Esophagus muscularis mucosa (tissue), 4 donors: ENCODE data around the gene GPX8. TPM values are rescaled to one million over a fixed set of nuclear protein-coding genes. Genes with fewer than 3 reads are reported as not detected.

Experiments
- DNase-seq: peaks from one replicate; pipeline ENCODE4 v3.0.0-alpha.2; 2017; ENCODE audit errors: extremely low spot score
- H3K27ac ChIP-seq, 4 donors: fragments of 200-600 bp; sonication (generic); replicated peaks in 1 of 4; 1 replicate in 3 of 4; 2 replicates in 1 of 4; pipeline ENCODE4 v1.5.1; 2016 to 2019; ENCODE audit warnings: mild to moderate bottlenecking in 1 of 4
- H3K27me3 ChIP-seq, 4 donors: fragments of 200-600 bp; sonication (generic); one replicate each; pipeline versions ENCODE4 v1.5.1 to v1.6.0; 2016 to 2019
- H3K36me3 ChIP-seq, 4 donors: fragments of 200-600 bp; sonication (generic); one replicate each; pipeline ENCODE4 v1.5.1; 2016 to 2019
- H3K4me1 ChIP-seq, 4 donors: fragments of 200-600 bp; sonication (generic); one replicate each; pipeline ENCODE4 v1.5.1; 2016 to 2019
- H3K4me3 ChIP-seq, 4 donors: fragments of 200-600 bp; sonication (generic); 1 replicate in 2 of 4; 2 replicates in 2 of 4; pipeline ENCODE4 v1.5.1; 2016 to 2019; ENCODE audit warnings: mild to moderate bottlenecking in 4 of 4, moderate library complexity in 1 of 4
- H3K9me3 ChIP-seq, 4 donors: fragments of 200-600 bp; sonication (generic); 1 replicate in 3 of 4; 2 replicates in 1 of 4; pipeline ENCODE4 v1.5.1; 2016 to 2019
- CTCF ChIP-seq, 3 experiments: fragments of 200-600 bp in 2 of 3; fragments of 450-650 bp in 1 of 3; sonication (generic) in 2 of 3; IDR thresholded peaks; one replicate each; pipeline ENCODE4 v1.5.1; 2017 to 2019; ENCODE audit warnings: antibody characterized with exemption in 3 of 3, mild to moderate bottlenecking in 2 of 3, moderate library complexity in 1 of 3
- EP300 ChIP-seq: sonication (generic); formaldehyde crosslinking; IDR thresholded peaks from one replicate; pipeline ENCODE4 v1.6.1; 2017; ENCODE audit warnings: antibody characterized with exemption
- POLR2A ChIP-seq: fragments of 450-650 bp; IDR thresholded peaks from one replicate; pipeline ENCODE4 v1.6.1; 2017; ENCODE audit warnings: antibody characterized with exemption, moderate library complexity, mild to moderate bottlenecking, low read depth
- POLR2AphosphoS5 ChIP-seq, 2 donors: sonication (generic); formaldehyde crosslinking; IDR thresholded peaks; one replicate each; pipeline ENCODE4 v1.6.1; 2017; ENCODE audit warnings: antibody characterized with exemption in 2 of 2
- WGBS: methylation state at CpG from one replicate; pipeline ENCODE4 v1.1.5; 2018; 5-methylcytosine and 5-hydroxymethylcytosine counted together
- intact Hi-C: fragments of 100-400 bp; cut with DNase I; formaldehyde crosslinking; loops from one replicate; pipeline ENCODE4 v1.15.1; 2023
- total RNA-seq, 4 donors: library from RNA; depleted of rRNA; stranded (reverse); fragments of >200 nt; gene quantifications; one replicate each; pipeline versions ENCODE4 v1.1.0 to v1.2.1, GENCODE V29; 2016

Gene GPX8
- 10 to 100 TPM in 1 of 4 donors, 1 to 10 TPM in 3; 8.4 to 12.5 (median 9.3) TPM for total RNA-seq

- peak; percentile 45 for DNase-seq
- Histone ChIP-seq H3K4me1 (peaks cover 4 to 13% (median 7%) of the 10 kb centered on the region in 4 donors), H3K27me3 (peaks cover 0 to 8% (median 0%) of the 10 kb centered on the region in 4 donors), H3K27ac (peak within 1 kb of the TSS; percentile 56 to 68 (median 65)), H3K36me3 (peaks cover 0 to 8% (median 0%) of the 10 kb centered on the region in 4 donors), H3K4me3 (peak within 1 kb of the TSS; percentile 41 to 62 (median 50)), H3K9me3 (no peaks in the 10 kb centered on the region)
- WGBS = 4% methylated on average over 10 of the region's 10 CpGs
- intact Hi-C loops = loop anchor here (5.0 to 10.0 kb wide), 3 partner anchors 213 to 645 kb away; partner anchors contain the start of gene SNX18
- TF ChIP-seq CTCF (IDR thresholded peaks at IDR 0.05) (peak; percentile 61 to 63 (median 63)), POLR2AphosphoS5 (IDR thresholded peaks at IDR 0.05) (peak; percentile 14 to 45), POLR2A (no peak), EP300 (no peak)
These were observed at the start of gene GPX8 for GRCh38 chr5:55159763-55160492. GPX8 (plus strand) TSS chr5:55160171; CDS start chr5:55160193, 22 bp downstream.

- H3K36me3 ChIP-seq = no peaks in the 10 kb centered on the region
- H3K27me3 ChIP-seq = peaks cover 0 to 4% (median 2%) of the 10 kb centered on the region in 4 donors
- no peaks in the 10 kb centered on the region for H3K9me3 ChIP-seq
- no peak for DNase-seq
- 80% methylated on average over 2 of the region's 2 CpGs for WGBS
- TF ChIP-seq EP300 = no peak
- TF ChIP-seq POLR2AphosphoS5 (IDR thresholded peaks at IDR 0.05) = no peak
- no peak for TF ChIP-seq CTCF (IDR thresholded peaks at IDR 0.05)
- TF ChIP-seq POLR2A = no peak
- no peak overlapping the region for H3K4me3 ChIP-seq
- no peaks in the 10 kb centered on the region for H3K4me1 ChIP-seq
- intact Hi-C loops = no loop called here
- no peak overlapping the region for H3K27ac ChIP-seq
These were observed 49.8 kb upstream of the GPX8 start for GRCh38 chr5:55110217-55110616.

GRCh38 chr5:55113327-55113726, 46.6 kb upstream of the GPX8 start:
- no peak overlapping the region for H3K27ac ChIP-seq
- TF ChIP-seq POLR2AphosphoS5 (IDR thresholded peaks at IDR 0.05) (no peak), POLR2A (no peak), EP300 (no peak), CTCF (IDR thresholded peaks at IDR 0.05) (no peak)
- H3K9me3 ChIP-seq = no peaks in the 10 kb centered on the region
- DNase-seq = no peak
- intact Hi-C loops = no loop called here
- H3K36me3 ChIP-seq = no peaks in the 10 kb centered on the region
- no peak overlapping the region for H3K4me3 ChIP-seq
- peaks cover 0 to 4% (median 2%) of the 10 kb centered on the region in 4 donors for H3K27me3 ChIP-seq
- no peaks in the 10 kb centered on the region for H3K4me1 ChIP-seq

- Histone ChIP-seq H3K4me1 (no peaks in the 10 kb centered on the region), H3K4me3 (no peak overlapping the region), H3K36me3 (no peaks in the 10 kb centered on the region), H3K27ac (no peak overlapping the region), H3K9me3 (no peaks in the 10 kb centered on the region), H3K27me3 (peaks cover 0 to 4% (median under 1%) of the 10 kb centered on the region in 4 donors)
- no peak for DNase-seq
- TF ChIP-seq POLR2AphosphoS5 (IDR thresholded peaks at IDR 0.05) (no peak), EP300 (no peak), CTCF (IDR thresholded peaks at IDR 0.05) (no peak), POLR2A (no peak)
- WGBS = 100% methylated on average over 2 of the region's 3 CpGs
- intact Hi-C loops = no loop called here
These were observed 45.9 kb upstream of the GPX8 start for GRCh38 chr5:55114061-55114460.
